HG02798 (cell line): ENCODE data around the gene SGCE.

Source experiments
- ATAC-seq: cut with Tn5 transposase; IDR thresholded peaks from one replicate; pipeline ENCODE4 v1.9.1; 2021; ENCODE audit warnings: mild to moderate bottlenecking; ENCODE audit not compliant: unreplicated experiment, poor library complexity

The SGCE gene

GRCh38 chr7:94662548-94662947 lies 6.6 kb upstream of the SGCE start:
- no peak for ATAC-seq

GRCh38 chr7:94660006-94660405 lies 4.1 kb upstream of the SGCE start:
- no peak for ATAC-seq

- ATAC-seq: no peak
Observed at GRCh38 chr7:94658826-94659225, 2.9 kb upstream of the SGCE start.

- peak; percentile 85 for ATAC-seq
Observed at GRCh38 chr7:94657771-94658693, 2.1 kb upstream of the SGCE start.

- ATAC-seq: no peak
Observed at GRCh38 chr7:94656925-94657731, 1.2 kb upstream of the SGCE start.

- no peak for ATAC-seq
Observed at GRCh38 chr7:94656658-94656924, 658 bp upstream of the SGCE start.

- no peak for ATAC-seq
Observed at GRCh38 chr7:94655126-94655847, 646 bp downstream of the SGCE start.

GRCh38 chr7:94654783-94655125 lies 1.2 kb downstream of the SGCE start:
- no peak for ATAC-seq

GRCh38 chr7:94650147-94651051 lies 5.5 kb downstream of the SGCE start:
- no peak for ATAC-seq

GRCh38 chr7:94649450-94649849 lies 6.5 kb downstream of the SGCE start:
- ATAC-seq: peak; percentile 85

GRCh38 chr7:94648731-94649130 lies 7.2 kb downstream of the SGCE start:
- ATAC-seq: no peak

GRCh38 chr7:94647295-94647694 lies 8.6 kb downstream of the SGCE start:
- ATAC-seq: no peak

- ATAC-seq: no peak
Observed at GRCh38 chr7:94643771-94644545, 12.0 kb downstream of the SGCE start.

GRCh38 chr7:94642838-94643653 lies 12.9 kb downstream of the SGCE start:
- no peak for ATAC-seq

- no peak for ATAC-seq
Observed at GRCh38 chr7:94639384-94639783, 16.5 kb downstream of the SGCE start.

- ATAC-seq: no peak
Observed at GRCh38 chr7:94635687-94636086, 20.2 kb downstream of the SGCE start.

GRCh38 chr7:94634502-94634901 lies 21.4 kb downstream of the SGCE start:
- ATAC-seq: no peak

- ATAC-seq: no peak
Observed at GRCh38 chr7:94633687-94634086, 22.2 kb downstream of the SGCE start.

- no peak for ATAC-seq
Observed at GRCh38 chr7:94633014-94633341, 23.0 kb downstream of the SGCE start.
